Activated CD8-positive, alpha-beta memory T cell treated with anti-CD3 and anti-CD28 coated beads, Interleukin-2, amount 50 U/mL, for 24 hours (primary cell): ENCODE results near the gene KSR1.
"Not testable (repeated sequence)": the region's sequence is repeated elsewhere in the genome, so short reads cannot be mapped to it uniquely, and the experiment has no call there.

Source experiments
- DNase-seq: peaks from one replicate; pipeline ENCODE4 v3.0.0-alpha.2; 2020; ENCODE audit errors: extremely low read depth

KSR1 gene

GRCh38 chr17:27609611-27610303 lies 153.5 kb downstream of the KSR1 start:
- no peak for DNase-seq

GRCh38 chr17:27610304-27610677 lies 154.0 kb downstream of the KSR1 start:
- no peak for DNase-seq

GRCh38 chr17:27612160-27612770 lies 156.0 kb downstream of the KSR1 start:
- DNase-seq = no peak

GRCh38 chr17:27613433-27613832 lies 157.2 kb downstream of the KSR1 start:
- no peak for DNase-seq

- no peak for DNase-seq
Observed at GRCh38 chr17:27615121-27615520, 158.9 kb downstream of the KSR1 start.

- no peak for DNase-seq
Observed at GRCh38 chr17:27616414-27616813, 160.2 kb downstream of the KSR1 start.

GRCh38 chr17:27618417-27618816 lies 162.2 kb downstream of the KSR1 start:
- DNase-seq = no peak

GRCh38 chr17:27620721-27621120 lies 164.5 kb downstream of the KSR1 start:
- DNase-seq = no peak

GRCh38 chr17:27621536-27621935 lies 165.3 kb downstream of the KSR1 start:
- no peak for DNase-seq

GRCh38 chr17:27621942-27622559 lies 165.8 kb downstream of the KSR1 start:
- no peak for DNase-seq

GRCh38 chr17:27622986-27623385 lies 166.7 kb downstream of the KSR1 start:
- DNase-seq = no peak

- no peak for DNase-seq
Observed at GRCh38 chr17:27623614-27624013, 167.4 kb downstream of the KSR1 start.

- DNase-seq = no peak
Observed at GRCh38 chr17:27624539-27624938, 168.3 kb downstream of the KSR1 start.

- no peak for DNase-seq
Observed at GRCh38 chr17:27625856-27626255, 169.6 kb downstream of the KSR1 start.

- no peak for DNase-seq
Observed at GRCh38 chr17:27627514-27627913, 171.3 kb downstream of the KSR1 start.

GRCh38 chr17:27628376-27628775 lies 172.1 kb downstream of the KSR1 start:
- DNase-seq = no peak

- DNase-seq = not testable (repeated sequence)
Observed at GRCh38 chr17:27629260-27629659, 173.0 kb downstream of the KSR1 start.

- no peak for DNase-seq
Observed at GRCh38 chr17:27630607-27631410, 174.6 kb downstream of the KSR1 start, which contains the start of gene LGALS9. Gene LGALS9, plus strand, starts transcription at chr17:27631188. Its CDS starts 78 bp downstream, at chr17:27631266.

GRCh38 chr17:27631411-27631760 lies 175.1 kb downstream of the KSR1 start:
- no peak for DNase-seq

- DNase-seq = no peak
Observed at GRCh38 chr17:27631897-27632725, 175.9 kb downstream of the KSR1 start.

GRCh38 chr17:27632766-27633165 lies 176.5 kb downstream of the KSR1 start:
- DNase-seq = not testable (repeated sequence)
